ENCODE data around the gene PMFBP1.

PMFBP1 gene

GRCh38 chr16:72169708-72170107 lies 2.2 kb downstream of the PMFBP1 start:
- no peaks in the 10 kb centered on the region for H3K36me3 ChIP-seq (ENCODE audit: insufficient read depth, insufficient read length, low read length)
- no peaks in the 10 kb centered on the region for H3K9me3 ChIP-seq (ENCODE audit: insufficient read depth, low read length)
- H3K27me3 ChIP-seq (ENCODE audit: insufficient read depth, insufficient read length), result no peaks in the 10 kb centered on the region
- no peak for TF ChIP-seq SUZ12 (IDR thresholded peaks at IDR 0.05; ENCODE audit: extremely low read depth, insufficient read depth, insufficient read length)
- TF ChIP-seq ZNF274 (IDR thresholded peaks at IDR 0.05; ENCODE audit: low read depth, low read length), result no peak
- no peak for TF ChIP-seq YY1 (IDR thresholded peaks at IDR 0.05; ENCODE audit: insufficient read depth, insufficient read length)
- no peaks in the 10 kb centered on the region for H3K4me1 ChIP-seq (ENCODE audit: insufficient read depth, insufficient read length)
- DNase-seq (ENCODE audit: low read depth, low spot score), result no peak
- H3K4me3 ChIP-seq (ENCODE audit: insufficient read length, low read depth), result no peak overlapping the region
- no peak overlapping the region for H3K9ac ChIP-seq (ENCODE audit: insufficient read length, low read depth)

DNA sequence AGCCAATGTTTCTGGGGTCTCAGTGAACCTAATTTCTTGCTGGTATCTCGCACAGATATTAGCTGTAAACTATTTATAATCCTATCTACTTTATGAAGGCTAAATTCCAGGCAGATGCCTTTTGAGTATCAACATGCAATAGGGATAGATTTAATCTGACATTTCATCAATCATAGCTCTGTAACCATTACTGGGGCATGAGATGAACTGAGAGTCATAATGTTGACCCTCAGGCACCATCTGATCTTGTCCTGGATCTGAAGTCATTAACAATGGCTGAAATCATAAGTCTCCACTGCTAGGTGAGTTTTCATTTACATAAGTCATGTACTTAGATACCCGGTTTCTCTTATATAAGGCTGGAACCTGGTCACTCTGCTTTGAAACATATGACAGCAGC lies 3.6 kb downstream of the PMFBP1 start:
- no peak overlapping the region for H3K4me3 ChIP-seq (ENCODE audit: insufficient read length, low read depth)
- no peak overlapping the region for H3K9ac ChIP-seq (ENCODE audit: insufficient read length, low read depth)
- no peaks in the 10 kb centered on the region for H3K9me3 ChIP-seq (ENCODE audit: insufficient read depth, low read length)
- no peaks in the 10 kb centered on the region for H3K27me3 ChIP-seq (ENCODE audit: insufficient read depth, insufficient read length)
- TF ChIP-seq ZNF274 (IDR thresholded peaks at IDR 0.05; ENCODE audit: low read depth, low read length) (no peak), SUZ12 (IDR thresholded peaks at IDR 0.05; ENCODE audit: extremely low read depth, insufficient read depth, insufficient read length) (no peak), YY1 (IDR thresholded peaks at IDR 0.05; ENCODE audit: insufficient read depth, insufficient read length) (no peak)
- DNase-seq (ENCODE audit: low read depth, low spot score), result no peak
- H3K36me3 ChIP-seq (ENCODE audit: insufficient read depth, insufficient read length, low read length), result no peaks in the 10 kb centered on the region
- H3K4me1 ChIP-seq (ENCODE audit: insufficient read depth, insufficient read length), result no peaks in the 10 kb centered on the region

- H3K36me3 ChIP-seq (ENCODE audit: insufficient read depth, insufficient read length, low read length), result no peaks in the 10 kb centered on the region
- H3K4me3 ChIP-seq (ENCODE audit: insufficient read length, low read depth), result no peak overlapping the region
- TF ChIP-seq ZNF274 (IDR thresholded peaks at IDR 0.05; ENCODE audit: low read depth, low read length) (no peak), SUZ12 (IDR thresholded peaks at IDR 0.05; ENCODE audit: extremely low read depth, insufficient read depth, insufficient read length) (no peak), YY1 (IDR thresholded peaks at IDR 0.05; ENCODE audit: insufficient read depth, insufficient read length) (no peak)
- H3K9ac ChIP-seq (ENCODE audit: insufficient read length, low read depth), result no peak overlapping the region
- H3K4me1 ChIP-seq (ENCODE audit: insufficient read depth, insufficient read length), result peaks cover 2% of the 10 kb centered on the region
- DNase-seq (ENCODE audit: low read depth, low spot score), result no peak
- H3K27me3 ChIP-seq (ENCODE audit: insufficient read depth, insufficient read length), result no peaks in the 10 kb centered on the region
- H3K9me3 ChIP-seq (ENCODE audit: insufficient read depth, low read length), result no peaks in the 10 kb centered on the region
Measured at GRCh38 chr16:72166954-72167561, 4.9 kb downstream of the PMFBP1 start.

- H3K9ac ChIP-seq (ENCODE audit: insufficient read length, low read depth), result no peak overlapping the region
- no peaks in the 10 kb centered on the region for H3K9me3 ChIP-seq (ENCODE audit: insufficient read depth, low read length)
- H3K4me1 ChIP-seq (ENCODE audit: insufficient read depth, insufficient read length), result peaks cover 2% of the 10 kb centered on the region
- no peaks in the 10 kb centered on the region for H3K36me3 ChIP-seq (ENCODE audit: insufficient read depth, insufficient read length, low read length)
- H3K4me3 ChIP-seq (ENCODE audit: insufficient read length, low read depth), result no peak overlapping the region
- H3K27me3 ChIP-seq (ENCODE audit: insufficient read depth, insufficient read length), result no peaks in the 10 kb centered on the region
- TF ChIP-seq ZNF274 (IDR thresholded peaks at IDR 0.05; ENCODE audit: low read depth, low read length), result no peak
- no peak for TF ChIP-seq SUZ12 (IDR thresholded peaks at IDR 0.05; ENCODE audit: extremely low read depth, insufficient read depth, insufficient read length)
- no peak for DNase-seq (ENCODE audit: low read depth, low spot score)
Measured at GRCh38 chr16:72166151-72166550, 5.8 kb downstream of the PMFBP1 start.

GRCh38 chr16:72164691-72165090 lies 7.3 kb downstream of the PMFBP1 start:
- no peak overlapping the region for H3K9ac ChIP-seq (ENCODE audit: insufficient read length, low read depth)
- no peak overlapping the region for H3K4me3 ChIP-seq (ENCODE audit: insufficient read length, low read depth)
- DNase-seq (ENCODE audit: low read depth, low spot score), result no peak
- no peaks in the 10 kb centered on the region for H3K9me3 ChIP-seq (ENCODE audit: insufficient read depth, low read length)
- peaks cover 2% of the 10 kb centered on the region for H3K4me1 ChIP-seq (ENCODE audit: insufficient read depth, insufficient read length)
- H3K36me3 ChIP-seq (ENCODE audit: insufficient read depth, insufficient read length, low read length), result no peaks in the 10 kb centered on the region
- TF ChIP-seq SUZ12 (IDR thresholded peaks at IDR 0.05; ENCODE audit: extremely low read depth, insufficient read depth, insufficient read length), result no peak
- TF ChIP-seq YY1 (IDR thresholded peaks at IDR 0.05; ENCODE audit: insufficient read depth, insufficient read length), result no peak
- no peak for TF ChIP-seq ZNF274 (IDR thresholded peaks at IDR 0.05; ENCODE audit: low read depth, low read length)
- no peaks in the 10 kb centered on the region for H3K27me3 ChIP-seq (ENCODE audit: insufficient read depth, insufficient read length)

- Histone ChIP-seq H3K9ac (ENCODE audit: insufficient read length, low read depth) (no peak overlapping the region), H3K4me3 (ENCODE audit: insufficient read length, low read depth) (no peak overlapping the region), H3K4me1 (ENCODE audit: insufficient read depth, insufficient read length) (peaks cover 2% of the 10 kb centered on the region), H3K36me3 (ENCODE audit: insufficient read depth, insufficient read length, low read length) (no peaks in the 10 kb centered on the region), H3K27me3 (ENCODE audit: insufficient read depth, insufficient read length) (no peaks in the 10 kb centered on the region), H3K9me3 (ENCODE audit: insufficient read depth, low read length) (no peaks in the 10 kb centered on the region)
- DNase-seq (ENCODE audit: low read depth, low spot score), result peak; percentile 5
- no peak for TF ChIP-seq ZNF274 (IDR thresholded peaks at IDR 0.05; ENCODE audit: low read depth, low read length)
- TF ChIP-seq YY1 (IDR thresholded peaks at IDR 0.05; ENCODE audit: insufficient read depth, insufficient read length), result no peak
Measured at GRCh38 chr16:72162105-72162692, 9.8 kb downstream of the PMFBP1 start.

DNA sequence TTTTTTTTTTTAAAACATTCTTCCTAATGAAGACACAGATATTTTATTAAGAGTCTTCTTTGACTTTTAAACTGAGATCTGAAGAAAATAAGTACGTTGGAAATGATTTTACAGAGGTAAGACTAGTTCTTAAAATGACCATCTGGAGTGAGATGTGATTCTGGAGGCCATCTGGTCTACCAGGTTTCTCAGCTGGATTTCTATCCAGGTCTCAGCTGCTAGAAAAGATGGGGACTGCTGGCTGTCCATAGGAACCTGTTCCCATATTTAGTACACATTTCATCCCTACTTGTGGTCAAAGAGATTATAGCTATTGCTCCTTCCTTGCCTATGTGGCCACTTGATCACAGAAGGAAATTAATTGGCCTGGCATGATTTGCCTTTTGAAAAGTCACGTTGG lies 12.2 kb downstream of the PMFBP1 start:
- TF ChIP-seq YY1 (IDR thresholded peaks at IDR 0.05; ENCODE audit: insufficient read depth, insufficient read length) (no peak), ZNF274 (IDR thresholded peaks at IDR 0.05; ENCODE audit: low read depth, low read length) (no peak), SUZ12 (IDR thresholded peaks at IDR 0.05; ENCODE audit: extremely low read depth, insufficient read depth, insufficient read length) (no peak)
- Histone ChIP-seq H3K27me3 (ENCODE audit: insufficient read depth, insufficient read length) (no peaks in the 10 kb centered on the region), H3K36me3 (ENCODE audit: insufficient read depth, insufficient read length, low read length) (no peaks in the 10 kb centered on the region), H3K4me3 (ENCODE audit: insufficient read length, low read depth) (no peak overlapping the region), H3K4me1 (ENCODE audit: insufficient read depth, insufficient read length) (peaks cover 2% of the 10 kb centered on the region), H3K9me3 (ENCODE audit: insufficient read depth, low read length) (no peaks in the 10 kb centered on the region), H3K9ac (ENCODE audit: insufficient read length, low read depth) (no peak overlapping the region)
- no peak for DNase-seq (ENCODE audit: low read depth, low spot score)

Data from NT2/D1 (cell line).